ENCODE data around the gene DOCK7. TPM values are rescaled to one million over a fixed set of nuclear protein-coding genes. Genes with fewer than 3 reads are reported as not detected.

Gene DOCK7
- total RNA-seq, 4 donors from 2014 or later = 48.6 to 182 (median 92.9) TPM

DNA sequence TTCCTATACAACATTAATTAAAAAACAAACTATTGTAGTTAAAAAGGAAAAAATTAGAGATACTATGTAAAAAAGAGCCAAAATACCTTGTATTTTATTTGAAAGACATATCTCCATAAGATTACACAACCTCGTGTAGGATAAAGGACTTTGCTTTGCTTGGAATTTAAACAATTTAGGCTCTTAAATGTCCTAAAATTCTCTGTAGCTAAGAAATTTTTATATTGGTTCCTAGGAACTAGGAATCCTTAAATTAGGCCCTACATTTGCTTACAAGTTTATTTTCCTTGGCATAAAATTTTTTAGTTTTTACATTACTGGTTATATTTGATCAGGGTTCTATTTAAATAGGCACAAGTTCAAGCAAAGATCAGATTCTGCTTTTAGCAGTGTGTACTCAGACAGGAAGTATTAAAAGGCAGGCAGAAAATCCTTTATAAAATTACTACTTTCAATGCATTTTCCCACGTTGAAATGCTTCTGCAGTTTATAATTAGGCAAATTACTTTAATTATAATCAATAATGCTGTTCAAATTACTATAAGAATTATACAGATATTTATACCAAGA, 94.3 kb downstream of the DOCK7 start:
- no peaks in the 10 kb centered on the region for H3K9me3 ChIP-seq
- no peak for TF ChIP-seq EP300 (IDR thresholded peaks at IDR 0.05)
- TF ChIP-seq POLR2A (IDR thresholded peaks at IDR 0.05) = no peak
- no peak for TF ChIP-seq CTCF (IDR thresholded peaks at IDR 0.05)
- no peak for DNase-seq (ENCODE audit: low spot score in 2 of 2)
- WGBS, 2 donors = 24 to 28% methylated on average over 2 of the region's 2 CpGs
- peaks cover 0 to 10% (median 0%) of the 10 kb centered on the region in 4 donors for H3K4me1 ChIP-seq
- H3K4me3 ChIP-seq = no peak overlapping the region
- no peaks in the 10 kb centered on the region for H3K27me3 ChIP-seq
- H3K27ac ChIP-seq = no peak overlapping the region
- no peaks in the 10 kb centered on the region for H3K36me3 ChIP-seq

GRCh38 chr1:62590970-62591368, 97.2 kb downstream of the DOCK7 start:
- H3K4me1 ChIP-seq = peaks cover 0 to 10% (median 0%) of the 10 kb centered on the region in 4 donors
- WGBS, 2 donors = 58 to 64% methylated on average over 1 of the region's 1 CpG
- no peaks in the 10 kb centered on the region for H3K9me3 ChIP-seq
- DNase-seq (ENCODE audit: low spot score in 2 of 2) = no peak
- H3K4me3 ChIP-seq = no peak overlapping the region
- no peaks in the 10 kb centered on the region for H3K27me3 ChIP-seq
- H3K27ac ChIP-seq = no peak overlapping the region
- no peak for TF ChIP-seq POLR2A (IDR thresholded peaks at IDR 0.05)
- TF ChIP-seq EP300 (IDR thresholded peaks at IDR 0.05) = no peak
- TF ChIP-seq CTCF (IDR thresholded peaks at IDR 0.05) = no peak
- no peaks in the 10 kb centered on the region for H3K36me3 ChIP-seq

- WGBS, 2 donors = 91 to 92% methylated on average over 4 of the region's 4 CpGs
Measured at GRCh38 chr1:62590255-62590969, 97.8 kb downstream of the DOCK7 start.

GRCh38 chr1:62589321-62589720, 98.9 kb downstream of the DOCK7 start:
- no peaks in the 10 kb centered on the region for H3K27me3 ChIP-seq
- no peak for DNase-seq (ENCODE audit: low spot score in 2 of 2)
- 65 to 70% methylated on average over 3 of the region's 3 CpGs for WGBS, 2 donors
- no peak overlapping the region for H3K4me3 ChIP-seq
- peaks cover 0 to 11% (median 0%) of the 10 kb centered on the region in 3 donors for H3K36me3 ChIP-seq
- H3K4me1 ChIP-seq = peaks cover 0 to 6% (median 0%) of the 10 kb centered on the region in 4 donors
- H3K9me3 ChIP-seq = no peaks in the 10 kb centered on the region
- H3K27ac ChIP-seq = no peak overlapping the region
- no peak for TF ChIP-seq POLR2A (IDR thresholded peaks at IDR 0.05)
- no peak for TF ChIP-seq EP300 (IDR thresholded peaks at IDR 0.05)
- no peak for TF ChIP-seq CTCF (IDR thresholded peaks at IDR 0.05)

More at GRCh38 chr1:62590255-62590969, 97.8 kb downstream of the DOCK7 start:
- Histone ChIP-seq H3K4me3 (no peak overlapping the region), H3K27ac (no peak overlapping the region), H3K36me3 (peaks cover 0 to 2% (median 0%) of the 10 kb centered on the region in 3 donors), H3K9me3 (no peaks in the 10 kb centered on the region), H3K4me1 (peaks cover 0 to 10% (median 0%) of the 10 kb centered on the region in 4 donors), H3K27me3 (no peaks in the 10 kb centered on the region)
- no peak for DNase-seq (ENCODE audit: low spot score in 2 of 2)
- TF ChIP-seq EP300 (IDR thresholded peaks at IDR 0.05) (no peak), CTCF (IDR thresholded peaks at IDR 0.05) (no peak), POLR2A (IDR thresholded peaks at IDR 0.05) (no peak)

DNA sequence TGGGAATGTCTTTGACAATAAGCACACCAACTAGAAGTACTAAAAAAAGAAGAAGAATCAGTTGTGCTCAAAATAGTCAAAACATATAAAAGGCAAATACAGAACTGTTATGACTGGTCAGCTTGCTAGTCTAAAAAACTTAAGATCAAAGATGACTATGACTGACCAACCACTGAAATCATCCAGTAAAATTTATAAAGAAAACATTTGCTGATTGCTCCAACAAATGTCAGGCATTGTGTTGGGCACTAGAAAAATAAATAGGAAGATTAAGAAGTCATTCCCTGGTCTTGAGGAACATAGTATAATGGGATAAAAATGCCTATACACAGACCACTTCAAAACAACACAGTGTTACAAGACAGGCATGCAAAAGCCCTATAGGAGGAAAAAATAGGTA, 100.2 kb downstream of the DOCK7 start:
- DNase-seq (ENCODE audit: low spot score in 2 of 2) = no peak

More for the DNA sequence above, 100.2 kb downstream of the DOCK7 start:
- Histone ChIP-seq H3K27ac (no peak overlapping the region), H3K27me3 (no peaks in the 10 kb centered on the region), H3K4me3 (no peak overlapping the region), H3K9me3 (no peaks in the 10 kb centered on the region), H3K36me3 (peaks cover 0 to 15% (median 0%) of the 10 kb centered on the region in 3 donors), H3K4me1 (no peaks in the 10 kb centered on the region)
- TF ChIP-seq POLR2A (IDR thresholded peaks at IDR 0.05) (no peak), CTCF (IDR thresholded peaks at IDR 0.05) (no peak)
